AG20443 (cell line): ENCODE measurements around the gene CIAPIN1.

Source experiments
- DNase-seq: peaks from one replicate; pipeline ENCODE4 v3.0.0; 2012; ENCODE audit warnings: low spot score, mixed read lengths

The CIAPIN1 gene

DNA sequence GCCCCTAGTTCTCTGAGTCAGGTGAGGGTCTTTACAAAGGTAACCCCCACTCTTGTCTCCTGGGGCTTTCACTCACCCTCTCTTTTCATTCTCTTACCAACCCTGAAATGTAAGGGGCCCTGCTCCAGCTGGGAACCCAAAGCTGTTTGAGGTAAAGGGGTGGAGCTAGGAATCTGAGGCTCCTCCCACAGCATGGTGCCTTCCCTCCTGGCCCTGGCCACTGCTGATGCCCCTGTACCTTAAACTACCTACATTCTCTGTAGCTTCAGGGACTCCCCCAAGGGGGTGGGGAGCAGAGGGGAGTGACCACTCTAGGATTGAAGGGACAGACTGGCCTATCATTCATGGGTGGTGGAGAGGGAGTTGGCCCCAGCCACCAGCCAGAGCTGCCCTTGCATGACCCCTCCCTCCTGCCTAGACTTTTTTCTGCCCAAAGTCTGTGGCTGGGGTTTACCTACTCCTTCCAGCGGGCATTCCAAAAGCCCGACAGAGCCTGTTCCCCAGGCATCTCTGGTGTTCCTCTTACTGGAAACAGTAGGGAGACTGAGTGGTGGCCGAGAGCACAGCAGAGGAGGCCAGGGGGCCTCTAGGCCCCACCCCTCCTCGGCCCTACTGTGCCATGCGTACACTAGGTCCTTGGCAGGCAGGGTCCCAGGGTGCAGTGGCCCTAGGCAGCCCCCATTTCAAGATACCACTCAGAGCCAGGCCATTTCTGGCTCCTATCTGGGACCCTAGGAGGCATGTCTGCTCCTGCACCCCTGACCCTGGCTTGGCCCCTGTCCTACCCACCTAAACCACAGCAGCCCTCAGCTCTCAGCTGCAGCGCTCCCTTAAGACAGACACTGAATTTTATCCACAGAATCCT lies 29.6 kb upstream of the CIAPIN1 start:
- DNase-seq, result no peak

DNA sequence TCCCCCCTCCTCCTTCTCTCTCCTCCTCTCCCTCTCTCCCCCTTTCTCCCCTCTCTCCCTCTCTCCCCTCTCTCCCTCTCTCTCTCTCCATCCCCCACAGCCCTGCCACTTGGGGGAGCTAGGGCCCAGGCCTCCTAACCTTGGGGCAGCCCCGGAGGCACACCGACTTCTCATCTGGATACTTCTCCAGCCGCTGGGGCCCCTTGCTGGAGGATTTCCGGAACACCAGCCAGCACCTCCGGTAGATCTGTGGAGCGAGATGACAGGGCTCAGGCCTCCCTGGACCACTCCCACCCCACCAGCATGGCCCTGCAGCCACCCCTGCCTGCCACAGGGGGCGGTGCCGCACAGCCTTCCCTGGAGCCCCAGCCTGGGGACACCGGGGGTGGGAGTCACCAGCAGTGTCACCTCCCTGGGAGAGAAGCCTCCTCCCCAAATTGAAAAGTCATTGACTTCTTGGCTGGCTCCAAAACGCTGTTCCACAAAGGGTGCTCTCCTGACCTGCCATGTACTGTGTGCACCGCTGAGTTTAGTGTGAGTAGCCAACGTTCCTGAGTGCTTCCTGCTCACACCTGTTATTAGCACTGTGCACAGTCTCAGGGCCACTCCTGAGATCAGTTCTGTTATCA lies 28.6 kb upstream of the CIAPIN1 start:
- DNase-seq, result no peak

DNA sequence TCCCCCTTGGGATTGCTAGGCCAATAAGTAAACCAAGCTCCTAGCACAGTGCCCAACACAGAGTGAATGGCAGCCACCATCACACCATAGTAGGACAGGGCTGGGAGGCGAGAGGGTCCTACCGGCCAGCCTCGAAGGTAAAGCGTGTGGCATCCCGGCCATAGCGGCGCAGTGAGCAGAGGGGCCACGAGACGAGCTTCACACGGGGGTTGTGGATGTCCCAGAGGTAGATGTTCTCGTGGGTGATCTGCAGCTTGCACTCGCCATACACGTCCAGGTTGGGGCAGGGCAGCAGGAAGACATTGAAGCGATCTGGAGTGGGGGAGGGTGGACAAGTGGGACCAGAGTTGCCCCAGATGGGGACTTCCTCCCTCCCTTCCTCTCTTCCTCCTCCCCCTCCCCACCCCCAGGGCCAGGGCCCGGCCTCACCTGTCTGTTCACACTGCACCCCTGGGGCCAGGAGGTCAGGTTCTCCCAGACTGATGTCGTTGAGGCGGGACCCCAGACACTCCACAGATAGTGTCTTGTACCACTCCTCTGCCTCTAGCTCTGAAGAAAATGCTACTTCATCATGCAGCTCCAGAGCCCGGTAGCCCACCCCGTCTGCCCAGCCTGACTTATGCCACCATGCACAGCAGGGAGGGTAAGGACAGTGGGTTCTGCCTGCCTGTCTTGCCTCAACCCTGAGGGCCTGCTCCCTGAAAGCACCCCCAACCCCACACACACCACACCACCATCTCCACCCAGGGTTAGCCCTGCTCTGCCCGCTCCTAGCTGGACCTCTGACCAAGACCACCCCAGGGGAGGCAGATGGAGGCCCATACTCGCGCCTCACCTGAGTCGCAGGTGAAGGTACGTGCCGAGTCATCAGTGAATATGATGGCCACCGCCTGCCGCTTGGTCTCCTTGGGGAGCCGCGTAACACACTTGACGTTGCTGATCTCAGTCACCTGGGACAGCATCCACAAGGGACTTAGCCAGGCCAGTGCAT lies 27.8 kb upstream of the CIAPIN1 start:
- DNase-seq, result no peak

DNA sequence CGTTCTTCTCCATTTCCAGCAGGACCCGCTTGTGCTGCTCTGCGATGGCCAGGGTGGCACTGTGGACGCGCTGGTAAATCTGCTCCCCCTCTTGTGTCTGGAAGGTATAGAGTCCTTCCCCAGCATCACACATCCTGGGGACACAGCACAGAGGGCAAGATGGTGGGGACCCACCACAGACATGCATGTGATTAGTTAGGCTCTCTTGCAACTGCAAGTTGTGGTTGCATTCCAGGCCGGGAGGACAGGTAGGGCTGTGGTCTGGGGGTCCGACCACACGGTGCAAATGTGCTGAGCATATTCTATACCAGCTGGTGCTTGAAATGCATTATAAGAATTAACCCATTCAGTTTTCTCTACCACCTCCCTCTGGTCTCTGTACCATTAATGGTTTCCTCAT lies 26.7 kb upstream of the CIAPIN1 start:
- no peak for DNase-seq

DNA sequence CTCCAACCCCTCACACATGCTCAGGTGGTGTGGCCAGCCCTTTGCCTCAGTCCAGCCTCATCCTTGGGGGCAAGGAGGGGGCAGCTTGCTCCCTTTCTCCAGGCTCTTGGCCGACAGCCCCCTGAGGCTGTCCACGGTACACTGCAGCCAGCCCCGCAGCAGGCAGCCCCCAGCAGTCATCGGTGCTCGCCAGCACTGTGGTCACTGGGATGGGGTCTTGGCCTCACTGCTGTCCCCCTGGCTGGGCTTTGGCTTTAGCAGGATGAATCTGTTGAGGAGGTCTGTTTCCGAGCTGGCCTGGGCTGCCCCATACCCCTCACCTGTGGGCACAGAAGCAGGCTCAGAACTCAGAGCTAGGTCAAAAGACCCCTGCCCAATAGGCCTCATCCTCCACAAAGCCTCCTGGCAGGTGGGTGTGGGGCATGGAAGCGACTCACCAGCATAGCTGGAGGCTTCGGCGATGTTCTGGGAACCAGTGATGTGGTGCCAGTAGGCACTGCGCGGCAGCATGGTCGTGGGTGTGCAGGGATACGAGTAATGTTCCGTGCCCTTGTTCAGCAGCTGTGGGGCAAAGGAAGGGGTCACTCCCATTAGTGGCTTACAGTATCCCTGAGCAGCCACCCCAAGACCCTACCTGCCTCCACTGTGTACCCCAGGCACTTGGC lies 26.1 kb upstream of the CIAPIN1 start:
- DNase-seq, result no peak

DNA sequence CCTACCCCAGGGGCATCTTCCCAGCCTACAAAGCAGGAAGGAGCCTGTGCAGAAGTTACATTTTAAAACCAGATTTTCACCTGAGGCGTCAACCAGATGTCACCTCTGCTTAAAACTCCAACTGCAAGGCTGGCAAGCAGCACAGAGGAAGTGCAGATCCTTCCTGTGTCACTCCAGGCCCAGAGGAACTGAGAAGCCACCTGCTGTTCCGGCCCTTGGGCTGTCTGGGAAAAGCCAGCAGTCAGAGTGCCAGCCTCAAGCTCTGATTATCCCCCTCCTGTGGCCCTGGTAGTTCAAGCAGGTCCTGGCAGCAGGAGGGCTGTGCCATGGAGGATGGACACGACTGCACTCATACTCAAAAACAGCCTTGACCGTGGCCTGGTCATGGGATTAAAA lies 25.5 kb upstream of the CIAPIN1 start:
- no peak for DNase-seq

DNA sequence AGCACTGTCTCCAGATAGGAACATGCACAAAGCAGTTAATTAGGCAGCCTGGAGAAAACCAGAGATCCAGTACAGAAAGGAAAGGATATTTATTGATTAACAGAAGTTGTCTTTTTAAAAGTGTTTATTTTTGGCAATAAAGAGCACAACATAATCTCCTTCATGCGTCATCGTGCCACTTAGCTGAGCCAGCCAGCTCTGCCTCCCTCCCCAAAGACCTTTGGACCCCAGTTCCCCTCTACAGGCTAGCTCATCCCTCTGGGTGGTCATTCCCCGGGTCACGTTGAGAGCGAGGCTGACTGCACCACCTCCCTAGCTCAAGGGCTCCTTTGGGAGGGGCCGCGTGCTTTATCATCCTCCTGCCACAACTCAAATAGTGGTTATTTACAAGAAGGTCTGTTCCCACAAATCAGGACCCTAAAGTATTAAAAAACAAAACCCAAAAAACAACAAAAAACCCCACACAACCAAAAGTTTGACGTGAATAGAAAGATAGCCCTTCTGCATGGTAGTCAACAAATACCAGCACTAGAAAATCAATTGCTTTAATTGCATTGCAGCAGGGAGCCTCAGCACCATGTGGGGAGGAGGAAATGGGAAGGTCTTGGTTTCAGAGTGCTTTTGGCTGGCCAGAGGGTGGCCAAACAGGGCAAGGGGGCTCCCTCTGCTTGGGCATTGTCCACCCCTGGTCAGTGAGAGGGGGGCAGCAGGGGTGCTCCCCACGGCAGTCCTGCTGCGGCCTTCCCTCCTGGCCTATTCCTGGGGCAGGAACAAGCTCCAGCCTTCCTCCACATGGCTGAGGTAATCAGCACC lies 24.9 kb upstream of the CIAPIN1 start:
- no peak for DNase-seq

DNA sequence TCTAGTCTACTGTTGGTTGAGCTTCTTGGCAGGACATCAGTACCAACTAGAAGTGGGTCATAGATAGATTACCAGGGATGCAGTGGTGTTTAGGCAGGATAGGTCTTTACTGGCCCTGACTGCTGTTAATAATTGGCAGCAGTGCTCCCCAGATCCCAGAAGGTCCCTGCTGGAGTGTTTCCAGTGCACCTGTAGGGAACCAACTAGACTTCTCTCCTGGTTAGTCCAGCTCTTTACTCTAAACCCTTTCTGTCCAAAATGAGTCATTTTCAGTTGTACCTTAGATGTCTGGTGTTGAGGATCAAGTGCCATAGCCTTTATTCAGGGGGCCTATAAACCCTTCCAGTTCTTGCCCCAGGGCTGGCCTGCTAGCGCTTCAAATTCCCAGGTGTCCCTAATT lies 24.0 kb upstream of the CIAPIN1 start:
- DNase-seq, result no peak

DNA sequence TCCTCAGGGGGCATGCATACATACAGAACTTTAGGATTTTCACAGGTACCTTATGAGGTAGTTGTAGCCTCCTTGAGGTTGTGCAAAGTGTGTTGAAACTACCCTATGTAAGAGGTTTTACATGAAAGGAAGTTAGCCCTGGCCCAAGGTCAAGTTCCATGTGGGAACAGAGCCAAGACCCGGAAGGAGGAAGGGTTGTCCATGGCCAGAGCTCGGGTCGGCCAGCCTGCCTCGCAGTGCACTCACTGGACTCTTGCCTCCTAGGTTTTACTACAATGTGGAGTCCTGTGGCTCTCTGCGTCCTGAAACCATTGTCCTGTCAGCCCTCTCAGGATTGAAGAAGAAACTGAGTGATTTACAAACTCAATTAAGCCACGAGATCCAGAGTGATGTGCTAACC lies 23.5 kb upstream of the CIAPIN1 start:
- no peak for DNase-seq

DNA sequence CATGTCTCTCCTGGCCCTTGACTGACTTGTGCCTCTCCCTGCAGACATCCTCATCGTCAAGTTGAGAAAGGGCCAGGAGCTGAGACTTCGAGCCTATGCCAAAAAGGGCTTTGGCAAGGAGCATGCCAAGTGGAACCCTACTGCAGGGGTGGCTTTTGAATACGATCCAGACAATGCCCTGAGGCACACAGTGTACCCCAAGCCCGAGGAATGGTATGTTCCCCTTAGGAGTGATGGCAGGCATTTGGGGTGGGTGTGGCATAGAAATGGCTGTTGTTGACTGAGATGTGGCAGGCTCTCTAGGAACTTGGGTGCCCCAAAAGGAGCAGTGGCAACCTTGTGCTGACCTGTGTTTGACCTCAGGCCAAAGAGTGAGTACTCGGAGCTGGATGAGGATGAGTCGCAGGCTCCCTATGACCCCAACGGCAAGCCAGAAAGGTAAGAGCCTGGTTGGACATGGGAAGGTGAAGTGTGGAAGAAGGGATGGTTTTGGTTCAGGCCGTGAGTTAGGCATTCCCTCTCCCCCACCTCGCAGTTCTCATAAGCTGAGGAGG lies 22.8 kb upstream of the CIAPIN1 start:
- no peak for DNase-seq

DNA sequence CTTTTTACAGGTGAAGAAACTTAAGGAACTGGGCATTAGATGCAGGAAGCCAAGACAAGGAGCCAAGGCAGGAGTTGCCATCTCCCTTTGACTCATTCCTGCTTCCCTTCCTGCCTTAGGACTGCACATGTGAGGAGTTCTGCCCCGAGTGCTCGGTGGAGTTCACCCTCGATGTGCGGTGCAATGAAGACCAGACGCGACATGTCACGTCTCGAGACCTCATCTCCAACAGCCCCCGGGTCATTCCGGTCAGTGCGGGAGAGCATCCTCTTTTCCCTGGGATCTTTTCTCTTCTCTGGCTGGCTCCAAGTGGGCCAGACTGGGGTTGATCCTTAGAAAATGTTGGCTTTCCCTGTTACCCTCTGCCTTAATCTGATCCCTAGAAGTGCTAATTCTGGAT lies 21.9 kb upstream of the CIAPIN1 start:
- no peak for DNase-seq

DNA sequence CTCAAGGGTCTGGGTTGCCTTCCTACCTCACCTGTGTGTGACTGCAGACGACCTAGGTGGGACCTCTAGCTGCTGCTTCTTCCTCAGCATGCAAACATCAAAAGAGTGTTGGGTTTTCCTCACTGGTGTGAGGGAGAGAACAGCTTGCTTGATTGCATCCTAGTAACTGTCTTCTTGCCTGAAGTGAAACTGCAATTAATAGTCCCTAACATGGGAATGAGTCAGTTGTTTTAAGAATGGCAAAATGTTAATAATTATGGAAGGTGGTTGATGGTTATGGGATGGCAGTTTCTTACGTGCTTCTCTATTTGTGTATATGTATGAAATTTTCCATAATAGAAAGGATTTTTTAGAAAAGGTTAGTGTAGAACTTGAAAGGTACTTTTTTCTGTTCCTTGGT lies 21.2 kb upstream of the CIAPIN1 start:
- no peak for DNase-seq

DNA sequence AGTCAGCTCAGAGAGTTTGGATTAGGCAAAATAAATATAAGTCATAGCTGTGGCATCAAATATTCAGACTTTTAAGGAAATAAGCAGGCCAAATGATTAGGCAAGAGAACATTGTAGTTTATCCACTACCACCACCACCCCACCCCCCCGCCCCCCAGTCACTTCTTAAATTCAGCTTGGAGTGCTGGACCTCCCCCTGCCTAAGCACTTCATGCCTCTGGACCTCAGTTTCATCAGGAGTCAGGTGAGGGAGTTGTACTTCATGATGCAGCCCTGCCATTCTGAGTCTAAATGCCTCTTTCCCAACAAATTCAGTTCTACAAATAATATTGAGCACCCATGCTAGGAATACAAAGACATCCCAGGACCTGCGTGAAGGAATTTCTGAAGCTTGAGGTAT lies 17.3 kb upstream of the CIAPIN1 start:
- no peak for DNase-seq

DNA sequence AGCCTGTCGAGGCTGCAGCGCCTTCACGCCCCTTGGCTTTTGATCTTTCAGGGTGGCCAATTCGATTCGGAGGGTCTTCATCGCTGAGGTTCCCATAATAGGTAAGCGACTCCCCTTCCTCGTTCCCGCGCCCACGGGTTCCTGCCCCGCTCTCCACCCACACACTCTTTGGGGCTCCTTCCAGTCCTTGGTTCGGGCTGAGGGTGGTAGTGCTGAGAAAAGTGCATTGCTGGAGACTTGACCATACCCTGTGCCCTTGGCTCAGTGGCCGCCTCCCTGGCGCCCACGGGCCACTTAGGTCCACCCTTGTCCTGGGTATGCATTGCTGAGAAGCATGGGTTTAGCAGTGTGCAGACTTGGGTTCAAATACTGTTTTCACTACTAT lies 15.8 kb upstream of the CIAPIN1 start:
- DNase-seq, result peak; percentile 51

DNA sequence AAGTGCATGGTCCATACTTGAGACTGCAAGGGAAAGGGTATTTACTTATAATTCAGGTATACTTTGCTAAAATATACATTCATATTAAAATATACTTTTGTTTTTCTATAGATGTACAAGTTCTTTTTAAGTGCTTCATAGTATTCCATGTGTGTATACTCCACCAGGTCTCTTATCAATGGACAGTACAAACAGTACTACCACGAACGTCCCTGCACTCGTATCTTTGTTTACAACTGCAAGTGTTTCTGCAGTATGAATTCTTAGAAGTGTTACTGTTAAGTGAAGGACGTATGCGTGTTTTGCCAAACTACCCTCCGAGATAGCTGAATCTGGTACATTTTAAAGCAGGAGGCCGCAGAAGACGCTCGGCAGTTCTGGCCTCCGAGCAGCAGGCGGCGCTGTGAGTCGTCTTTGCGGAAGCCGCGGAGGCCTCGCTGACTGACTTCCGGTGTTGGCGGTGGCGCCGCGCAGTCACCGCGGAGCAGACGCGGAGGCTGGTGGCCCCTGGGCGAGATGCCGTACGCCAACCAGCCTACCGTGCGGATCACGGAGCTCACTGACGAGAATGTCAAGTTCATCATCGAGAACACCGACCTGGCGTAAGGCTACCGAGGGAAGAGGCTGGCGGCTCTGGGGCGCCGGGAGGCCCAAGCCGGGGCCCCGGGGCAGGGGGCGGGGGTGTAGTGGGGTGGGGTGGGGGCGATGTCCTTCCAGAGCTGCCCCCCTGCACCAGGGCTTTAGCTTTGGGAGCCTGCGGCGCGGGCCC lies 15.2 kb upstream of the CIAPIN1 start, which contains the start of gene POLR2C:
POLR2C (plus strand) TSS at position 471 of the 769 bp plus-strand sequence; CDS start at position 517, 46 bp downstream.
- peak; percentile 96 for DNase-seq

DNA sequence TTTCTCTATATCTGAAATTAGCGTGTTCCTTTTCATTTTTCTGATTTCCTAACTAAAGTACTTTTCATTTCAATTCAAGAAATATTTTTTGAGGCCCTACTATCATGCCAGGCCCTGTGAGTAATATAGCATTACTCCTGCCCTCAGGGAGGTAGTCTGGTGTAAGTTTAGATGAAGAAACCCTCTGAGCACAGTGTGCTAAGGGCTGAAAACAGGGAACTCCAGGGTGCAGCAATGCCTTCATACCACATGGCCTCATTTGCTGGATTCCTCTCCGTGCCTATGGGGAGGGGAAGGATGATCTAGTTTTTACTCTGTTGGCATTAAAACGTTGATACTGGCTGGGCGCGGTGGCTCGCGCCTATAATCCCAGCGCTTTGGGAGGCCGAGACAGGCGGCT lies 4.8 kb upstream of the CIAPIN1 start:
- no peak for DNase-seq

DNA sequence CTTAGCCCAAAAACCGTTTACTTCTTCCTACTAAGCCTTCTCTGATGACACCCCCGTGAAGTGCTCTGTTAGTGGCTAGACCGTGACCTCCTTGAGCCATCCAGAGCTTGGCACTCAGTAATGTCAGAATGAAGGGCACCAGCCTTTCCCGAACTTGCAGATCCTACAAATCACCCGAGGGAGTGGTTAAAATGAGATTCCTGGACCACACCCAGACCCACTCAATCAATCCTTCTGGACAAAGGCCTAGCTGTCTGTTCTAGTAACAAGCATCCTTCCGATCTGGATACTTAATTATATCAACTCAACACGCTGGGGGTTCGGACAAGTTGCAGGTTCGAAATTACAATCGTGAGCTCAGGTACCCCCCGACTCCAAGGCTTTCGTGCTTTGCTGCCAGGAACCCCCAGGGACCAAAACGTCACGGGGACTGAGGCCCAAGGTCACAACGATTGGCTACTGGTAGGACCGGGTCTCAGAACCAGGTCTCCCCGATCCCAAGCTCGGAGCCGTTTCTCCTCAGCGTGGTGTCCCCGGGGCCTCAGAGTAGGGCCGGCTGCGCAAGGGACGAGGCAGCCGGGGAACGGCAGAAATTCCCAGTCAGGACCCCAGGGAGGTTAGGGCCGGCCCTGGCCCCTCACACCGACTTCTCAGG lies 527 bp downstream of the CIAPIN1 start:
- peak; percentile 60 for DNase-seq

DNA sequence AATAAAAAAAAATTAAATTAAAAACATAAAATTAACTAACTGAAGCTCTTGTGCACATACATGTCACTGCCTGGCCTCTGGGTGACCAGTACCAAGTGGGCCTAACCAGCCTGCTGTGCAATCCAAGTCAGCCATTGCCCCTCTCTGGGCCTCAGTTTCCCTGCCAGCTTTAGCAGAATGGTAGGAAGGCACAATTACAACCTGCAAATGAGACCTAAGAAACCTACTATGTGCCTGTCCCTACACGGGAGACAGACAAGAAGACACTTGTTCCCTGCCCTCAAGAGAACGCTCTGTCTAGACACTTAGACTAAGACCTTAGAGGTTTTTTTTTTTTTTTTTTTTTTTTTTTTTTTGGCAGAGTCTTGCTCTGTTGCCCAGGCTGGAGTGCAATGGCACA lies 1.7 kb downstream of the CIAPIN1 start:
- DNase-seq, result no peak

DNA sequence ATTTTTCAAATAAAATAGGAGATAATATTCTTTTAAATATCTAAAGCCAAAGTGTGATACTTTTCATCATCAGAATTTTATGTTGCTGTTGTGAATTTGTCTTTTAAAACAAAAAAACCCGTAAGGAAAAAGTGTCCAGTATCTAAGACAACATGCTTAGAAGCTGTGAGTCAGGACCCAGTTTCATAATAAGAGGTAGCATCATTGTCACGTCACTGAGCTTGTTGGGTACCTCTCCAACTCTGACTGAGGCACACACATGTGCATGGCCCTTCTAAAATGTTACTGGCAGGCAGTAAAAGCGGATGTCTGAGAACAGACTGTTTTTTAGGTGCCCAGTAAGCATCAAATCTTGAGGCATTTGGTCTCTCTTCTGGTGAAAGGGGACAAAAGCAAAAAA lies 2.5 kb downstream of the CIAPIN1 start:
- peak; percentile 68 for DNase-seq
